GM21360 (cell line): ENCODE data around the gene BRD8.
"Not testable (repeated sequence)": the region's sequence is repeated elsewhere in the genome, so short reads cannot be mapped to it uniquely, and the experiment has no call there.

Experiments
- ATAC-seq: cut with Tn5 transposase; IDR thresholded peaks from one replicate; pipeline ENCODE4 v1.9.1; 2021; ENCODE audit warnings: mild to moderate bottlenecking, moderate library complexity; ENCODE audit not compliant: unreplicated experiment

Gene BRD8, protein sequence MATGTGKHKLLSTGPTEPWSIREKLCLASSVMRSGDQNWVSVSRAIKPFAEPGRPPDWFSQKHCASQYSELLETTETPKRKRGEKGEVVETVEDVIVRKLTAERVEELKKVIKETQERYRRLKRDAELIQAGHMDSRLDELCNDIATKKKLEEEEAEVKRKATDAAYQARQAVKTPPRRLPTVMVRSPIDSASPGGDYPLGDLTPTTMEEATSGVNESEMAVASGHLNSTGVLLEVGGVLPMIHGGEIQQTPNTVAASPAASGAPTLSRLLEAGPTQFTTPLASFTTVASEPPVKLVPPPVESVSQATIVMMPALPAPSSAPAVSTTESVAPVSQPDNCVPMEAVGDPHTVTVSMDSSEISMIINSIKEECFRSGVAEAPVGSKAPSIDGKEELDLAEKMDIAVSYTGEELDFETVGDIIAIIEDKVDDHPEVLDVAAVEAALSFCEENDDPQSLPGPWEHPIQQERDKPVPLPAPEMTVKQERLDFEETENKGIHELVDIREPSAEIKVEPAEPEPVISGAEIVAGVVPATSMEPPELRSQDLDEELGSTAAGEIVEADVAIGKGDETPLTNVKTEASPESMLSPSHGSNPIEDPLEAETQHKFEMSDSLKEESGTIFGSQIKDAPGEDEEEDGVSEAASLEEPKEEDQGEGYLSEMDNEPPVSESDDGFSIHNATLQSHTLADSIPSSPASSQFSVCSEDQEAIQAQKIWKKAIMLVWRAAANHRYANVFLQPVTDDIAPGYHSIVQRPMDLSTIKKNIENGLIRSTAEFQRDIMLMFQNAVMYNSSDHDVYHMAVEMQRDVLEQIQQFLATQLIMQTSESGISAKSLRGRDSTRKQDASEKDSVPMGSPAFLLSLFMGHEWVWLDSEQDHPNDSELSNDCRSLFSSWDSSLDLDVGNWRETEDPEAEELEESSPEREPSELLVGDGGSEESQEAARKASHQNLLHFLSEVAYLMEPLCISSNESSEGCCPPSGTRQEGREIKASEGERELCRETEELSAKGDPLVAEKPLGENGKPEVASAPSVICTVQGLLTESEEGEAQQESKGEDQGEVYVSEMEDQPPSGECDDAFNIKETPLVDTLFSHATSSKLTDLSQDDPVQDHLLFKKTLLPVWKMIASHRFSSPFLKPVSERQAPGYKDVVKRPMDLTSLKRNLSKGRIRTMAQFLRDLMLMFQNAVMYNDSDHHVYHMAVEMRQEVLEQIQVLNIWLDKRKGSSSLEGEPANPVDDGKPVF

DNA sequence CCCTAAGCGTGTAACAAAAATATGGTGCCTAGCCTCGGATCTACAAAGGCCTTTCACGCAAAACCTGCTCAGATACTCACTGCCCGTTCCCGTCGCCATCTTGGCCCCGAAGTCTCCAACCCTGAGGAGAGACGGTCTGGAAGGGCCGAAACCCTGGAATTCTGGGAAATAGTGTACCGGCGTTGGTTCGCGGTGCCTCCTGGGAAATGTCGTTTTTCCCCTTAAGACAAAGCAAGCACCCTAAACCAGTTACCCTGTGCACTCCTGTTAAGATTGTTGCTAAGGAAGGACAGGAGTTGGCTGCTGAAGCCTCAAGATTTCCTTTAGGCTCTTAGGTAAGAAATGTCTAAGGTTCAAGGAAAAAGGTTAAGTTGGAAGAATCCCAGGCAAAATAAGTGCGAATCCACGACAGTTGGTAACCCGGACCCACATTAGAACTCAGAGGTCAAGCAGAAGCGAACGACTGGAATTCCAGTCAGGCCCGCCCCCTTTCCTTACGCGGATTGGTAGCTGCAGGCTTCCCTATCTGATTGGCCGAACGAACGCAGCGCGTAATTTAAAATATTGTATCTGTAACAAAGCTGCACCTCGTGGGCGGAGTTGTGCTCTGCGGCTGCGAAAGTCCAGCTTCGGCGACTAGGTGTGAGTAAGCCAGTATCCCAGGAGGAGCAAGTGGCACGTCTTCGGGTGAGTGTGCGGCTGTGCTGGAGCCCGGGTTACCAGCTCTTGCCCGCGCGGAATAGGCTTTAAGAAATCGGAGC lies at the start of gene BRD8, which contains the start of gene KIF20A:
TSS of gene BRD8 (minus strand) at position 115 of the 761 bp plus-strand sequence. CDS start at position 99, 16 bp downstream.
TSS of gene KIF20A (plus strand) at position 597 of the 761 bp plus-strand sequence. CDS start 569 bp downstream, outside the sequence.
- peak; percentile 83 for ATAC-seq

- ATAC-seq = no peak
Observed at GRCh38 chr5:138226910-138227309, 48.5 kb upstream of the BRD8 start.

DNA sequence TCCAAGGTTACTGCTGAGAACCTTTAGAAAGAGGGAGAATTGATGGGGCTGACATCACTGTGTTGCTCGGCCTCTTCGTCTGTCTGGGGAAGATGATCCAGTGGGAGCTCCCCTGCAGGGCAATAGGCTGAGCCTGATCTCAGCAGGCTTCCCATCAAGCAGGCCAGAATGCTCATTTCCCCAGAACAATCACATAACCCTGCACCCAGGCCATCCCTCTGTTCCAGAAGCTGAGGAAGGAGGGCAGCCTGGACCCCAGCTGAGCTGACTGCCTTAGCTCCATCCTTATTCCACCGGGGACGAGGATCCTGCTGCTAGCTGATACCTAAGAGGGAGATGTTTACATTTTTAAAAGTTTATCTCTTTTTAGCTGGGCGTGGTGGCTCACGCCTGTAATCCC lies 46.3 kb upstream of the BRD8 start:
- no peak for ATAC-seq

DNA sequence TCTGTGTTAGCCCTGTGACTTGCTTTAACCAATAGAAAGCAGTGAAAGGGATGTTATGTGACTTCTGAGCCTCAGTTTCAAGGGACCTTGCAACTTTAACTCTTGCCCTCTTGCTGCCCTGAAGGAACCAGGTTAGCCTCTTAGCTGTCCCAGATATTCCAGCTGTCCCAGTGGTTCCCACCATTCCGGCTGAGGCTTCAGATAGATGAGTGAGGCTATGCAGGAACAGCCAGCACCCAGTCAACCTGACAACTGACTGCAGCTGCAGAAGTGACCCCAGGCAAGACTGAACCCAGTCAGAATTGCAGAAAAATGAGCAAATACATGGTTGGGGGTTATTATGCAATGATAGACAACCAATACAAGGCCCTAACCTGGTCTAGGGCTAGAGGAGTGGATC lies 45.1 kb upstream of the BRD8 start:
- ATAC-seq = no peak

GRCh38 chr5:138216799-138217198 lies 38.4 kb upstream of the BRD8 start:
- ATAC-seq = no peak

GRCh38 chr5:138213161-138214029 lies 35.0 kb upstream of the BRD8 start, which contains the start of gene CDC23:
Gene CDC23, minus strand, starts transcription at chr5:138213323. Its CDS starts 11 bp downstream, at chr5:138213312.
- ATAC-seq = peak; percentile 85

DNA sequence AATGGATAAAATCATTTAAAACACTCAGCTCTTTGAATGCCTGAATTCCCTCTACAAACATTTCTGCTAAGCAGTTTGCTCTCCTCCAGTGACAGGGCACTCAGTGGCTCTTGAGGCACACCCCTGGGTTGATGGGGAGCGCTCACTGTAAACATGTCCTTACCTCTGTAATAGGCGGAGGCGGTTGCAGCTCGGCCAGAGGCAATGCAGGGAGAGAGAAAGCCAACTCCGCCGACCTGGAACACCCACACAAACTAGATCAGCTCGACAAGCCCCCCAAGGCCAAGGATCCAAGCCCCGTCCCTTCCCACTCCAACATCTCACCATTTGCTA lies 34.4 kb upstream of the BRD8 start:
- ATAC-seq = peak; percentile 23

GRCh38 chr5:138210985-138211384 lies 32.6 kb upstream of the BRD8 start:
- ATAC-seq = no peak

GRCh38 chr5:138193859-138194258 lies 15.4 kb upstream of the BRD8 start:
- ATAC-seq = not testable (repeated sequence)

DNA sequence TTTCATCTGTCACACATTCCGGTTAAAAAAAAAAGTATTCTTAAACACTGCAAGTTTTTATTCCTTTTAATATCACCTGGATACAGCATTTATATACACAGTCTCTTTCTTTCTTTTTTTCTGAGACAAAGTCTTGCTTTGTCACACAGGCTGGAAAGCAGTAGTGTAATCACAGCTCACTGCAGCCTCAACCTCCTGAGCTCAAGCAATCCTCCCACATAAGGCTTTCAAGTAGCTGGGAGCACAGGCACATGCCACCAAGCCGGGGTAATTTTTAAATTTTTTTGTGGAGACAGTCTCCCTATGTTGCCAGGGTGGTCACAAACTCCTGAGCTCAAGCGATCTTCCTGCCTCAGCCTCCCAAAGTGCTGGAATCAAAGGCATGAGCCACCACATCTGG lies 14.4 kb upstream of the BRD8 start:
- no peak for ATAC-seq

GRCh38 chr5:138188626-138189025 lies 10.2 kb upstream of the BRD8 start:
- no peak for ATAC-seq

DNA sequence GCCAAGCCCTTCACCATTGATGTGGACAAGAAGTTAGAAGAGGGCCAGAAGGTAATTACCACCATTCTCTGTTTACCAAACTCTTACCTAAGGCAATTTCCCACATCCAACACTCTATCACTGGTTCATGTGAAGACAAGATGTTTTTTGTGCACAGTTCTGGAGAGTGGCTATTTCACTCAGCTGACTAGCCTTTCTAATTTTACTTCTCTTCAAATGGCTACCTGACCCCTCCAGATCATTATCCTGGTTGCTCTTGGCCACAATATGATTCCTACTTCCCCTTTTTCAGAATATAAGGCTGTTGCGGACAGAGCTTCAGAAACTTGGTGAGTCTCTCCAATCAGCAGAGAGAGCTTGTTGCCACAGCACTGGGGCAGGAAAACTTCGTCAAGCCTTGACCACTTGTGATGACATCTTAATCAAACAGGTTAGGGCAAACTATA lies 7.6 kb upstream of the BRD8 start:
- no peak for ATAC-seq

DNA sequence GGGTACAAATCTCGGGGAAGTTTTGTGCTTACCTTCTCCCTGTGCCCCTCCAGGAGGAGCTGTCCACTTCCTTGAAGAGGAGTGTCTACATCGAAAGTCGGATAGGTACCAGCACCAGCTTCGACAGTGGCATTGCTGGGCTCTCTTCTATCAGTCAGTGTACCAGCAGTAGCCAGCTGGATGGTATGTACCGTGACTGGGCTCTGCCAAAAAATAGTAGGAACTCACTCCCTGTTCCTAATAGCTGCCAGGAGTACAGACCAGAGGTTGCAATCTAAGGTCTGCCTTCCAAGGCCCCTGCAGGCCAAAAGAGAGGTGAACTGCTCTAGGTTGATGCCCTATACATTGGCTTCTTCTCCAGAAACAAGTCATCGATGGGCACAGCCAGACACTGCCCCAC lies 4.4 kb upstream of the BRD8 start:
- ATAC-seq = no peak

DNA sequence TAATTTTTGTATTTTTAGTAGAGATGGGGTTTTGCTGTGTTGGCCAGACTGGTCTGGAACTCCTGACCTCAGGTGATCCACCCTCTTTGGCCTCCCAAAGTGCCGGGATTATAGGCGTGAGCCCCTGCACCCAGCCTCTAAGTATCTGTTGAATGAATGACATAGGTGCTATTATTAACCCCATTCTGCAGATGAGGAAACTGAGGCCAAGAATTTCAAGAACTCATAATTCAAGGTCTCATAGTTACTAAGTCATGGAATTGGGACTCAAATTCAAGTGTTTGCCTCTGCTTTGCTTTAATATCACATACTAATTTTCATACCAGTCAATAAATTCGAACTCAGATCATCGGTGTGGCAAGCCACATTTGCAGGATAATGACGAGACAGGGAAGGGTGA lies 2.4 kb upstream of the BRD8 start:
- no peak for ATAC-seq

DNA sequence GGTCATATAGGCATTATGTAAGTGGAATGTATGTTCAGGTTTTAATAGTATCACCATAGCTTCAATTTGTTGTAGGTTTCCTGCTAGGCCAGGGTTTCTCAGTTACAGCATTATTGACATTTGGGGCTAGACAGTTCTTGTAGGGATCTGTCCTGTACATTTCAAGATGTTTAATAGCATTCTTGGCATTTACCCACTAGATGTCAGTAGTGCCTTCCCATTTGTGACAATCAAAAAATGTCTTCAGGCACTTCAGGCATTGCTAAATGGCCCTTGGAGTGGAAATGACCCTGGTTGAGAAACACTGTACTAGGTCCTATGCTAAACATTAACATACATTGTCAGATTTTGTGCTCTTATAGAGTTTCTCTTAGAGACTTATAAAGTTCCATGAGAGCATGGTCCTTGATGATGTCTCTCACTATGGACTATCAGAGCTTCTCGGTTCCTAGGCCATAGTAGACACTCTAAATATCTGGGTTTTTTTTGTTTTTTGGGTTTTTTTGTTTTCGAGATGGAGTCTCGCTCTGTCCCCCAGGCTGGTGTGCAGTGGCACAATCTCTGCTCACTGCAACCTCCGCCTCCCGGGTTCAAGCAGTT lies 1.9 kb upstream of the BRD8 start:
- ATAC-seq = no peak

GRCh38 chr5:138179277-138179857 lies 937 bp upstream of the BRD8 start:
- no peak for ATAC-seq

GRCh38 chr5:138177941-138178515 lies 402 bp downstream of the BRD8 start:
- ATAC-seq = no peak

GRCh38 chr5:138170299-138170698 lies 8.1 kb downstream of the BRD8 start:
- ATAC-seq = no peak
